CD14-positive monocyte (primary cell): ENCODE results near the gene RFX3. TPM values are rescaled to one million over a fixed set of nuclear protein-coding genes. Genes with fewer than 3 reads are reported as not detected.

ENCODE experiments used
- DNase-seq, 3 donors: peaks; one replicate each; pipeline ENCODE4 v3.0.0-alpha.2; 2011 to 2022
- H2AFZ ChIP-seq: 2 replicates; pipeline ENCODE4 v1.6.0; 2012; ENCODE audit warnings: mild to moderate bottlenecking, low read depth, low read length, inconsistent platforms; ENCODE audit not compliant: insufficient read depth, poor library complexity, severe bottlenecking
- H3K27ac ChIP-seq, 2 donors: 1 replicate in 1 of 2; 2 replicates in 1 of 2; pipeline ENCODE4 v1.5.1; 2012 to 2013; ENCODE audit warnings: low read length in 2 of 2, control low read depth in 1 of 2, inconsistent platforms in 1 of 2, low read depth in 1 of 2, mild to moderate bottlenecking in 1 of 2
- H3K27me3 ChIP-seq, 2 donors: one replicate each; pipeline versions ENCODE4 v1.6.0 to v1.6.1; 2011 to 2013; ENCODE audit warnings: low read length in 2 of 2; ENCODE audit not compliant: control insufficient read depth in 2 of 2, insufficient read depth in 2 of 2
- H3K36me3 ChIP-seq, 2 donors: replicated peaks in 1 of 2; 1 replicate in 1 of 2; 2 replicates in 1 of 2; pipeline versions ENCODE4 v1.5.1 to v1.6.1; 2012 to 2013; ENCODE audit warnings: low read length in 2 of 2, control low read depth in 1 of 2, inconsistent platforms in 1 of 2, mild to moderate bottlenecking in 1 of 2; ENCODE audit not compliant: insufficient read depth in 2 of 2, control insufficient read depth in 1 of 2
- H3K4me1 ChIP-seq, 2 donors: 1 replicate in 1 of 2; 2 replicates in 1 of 2; pipeline versions ENCODE4 v1.5.1 to v1.6.1; 2012 to 2013; ENCODE audit warnings: low read length in 2 of 2, control low read depth in 1 of 2, inconsistent platforms in 1 of 2, mild to moderate bottlenecking in 1 of 2, moderate library complexity in 1 of 2; ENCODE audit not compliant: insufficient read depth in 2 of 2, control insufficient read depth in 1 of 2
- H3K4me2 ChIP-seq: replicated peaks from 2 replicates; pipeline ENCODE3; 2012; ENCODE audit warnings: low read length, moderate library complexity, mild to moderate bottlenecking; ENCODE audit not compliant: poor library complexity, severe bottlenecking; ENCODE audit errors: extremely low read depth
- H3K4me3 ChIP-seq, 3 experiments: fragments of 200-600 bp in 1 of 3; sonication (generic) in 1 of 3; replicated peaks in 1 of 3; 1 replicate in 2 of 3; 2 replicates in 1 of 3; pipeline ENCODE4 v1.5.1; 2011 to 2013; ENCODE audit warnings: low read length in 3 of 3, mild to moderate bottlenecking in 3 of 3, control low read depth in 2 of 3, low read depth in 2 of 3, inconsistent platforms in 1 of 3, moderate library complexity in 1 of 3
- H3K79me2 ChIP-seq: 2 replicates; pipeline ENCODE4 v1.6.0; 2012; ENCODE audit warnings: mild to moderate bottlenecking, control low read depth, inconsistent platforms, low read length, moderate library complexity; ENCODE audit not compliant: insufficient read depth
- H3K9ac ChIP-seq: 2 replicates; pipeline ENCODE4 v1.6.0; 2017; ENCODE audit warnings: low read length, mild to moderate bottlenecking; ENCODE audit not compliant: insufficient read depth, poor library complexity, severe bottlenecking
- H3K9me3 ChIP-seq, 2 donors: replicated peaks in 1 of 2; 1 replicate in 1 of 2; 2 replicates in 1 of 2; pipeline versions ENCODE4 v1.5.1 to v1.6.1; 2012 to 2013; ENCODE audit warnings: low read length in 2 of 2, control low read depth in 1 of 2; ENCODE audit not compliant: control insufficient read depth in 1 of 2, insufficient read depth in 1 of 2
- H4K20me1 ChIP-seq: 2 replicates; pipeline ENCODE4 v1.6.0; 2012; ENCODE audit warnings: mild to moderate bottlenecking, low read length, control low read depth, moderate library complexity; ENCODE audit not compliant: insufficient read depth
- H3K27ac Mint-ChIP-seq, 7 donors: one replicate each; pipeline ENCODE4 v1.8.0; 2020; ENCODE audit warnings: mild to moderate bottlenecking in 7 of 7, mixed read lengths in 7 of 7, moderate library complexity in 6 of 7, inconsistent platforms in 2 of 7
- H3K27me3 Mint-ChIP-seq, 3 donors: one replicate each; pipeline ENCODE4 v1.8.0; 2021 to 2022; ENCODE audit warnings: low read depth in 3 of 3, mild to moderate bottlenecking in 3 of 3, mixed read lengths in 3 of 3, moderate library complexity in 3 of 3, inconsistent platforms in 1 of 3
- H3K36me3 Mint-ChIP-seq, 2 donors: one replicate each; pipeline ENCODE4 v1.8.0; 2020; ENCODE audit warnings: mixed read lengths in 2 of 2, inconsistent platforms in 1 of 2, mild to moderate bottlenecking in 1 of 2
- H3K4me1 Mint-ChIP-seq: one replicate; pipeline ENCODE4 v1.8.0; 2020; ENCODE audit warnings: mild to moderate bottlenecking, mixed read lengths
- H3K4me3 Mint-ChIP-seq, 2 donors: one replicate each; pipeline ENCODE4 v1.8.0; 2020; ENCODE audit warnings: mild to moderate bottlenecking in 2 of 2, mixed read lengths in 2 of 2, moderate library complexity in 1 of 2
- H3K9me3 Mint-ChIP-seq, 7 donors: one replicate each; pipeline ENCODE4 v1.8.0; 2020 to 2022; ENCODE audit warnings: mixed read lengths in 7 of 7, mild to moderate bottlenecking in 6 of 7, moderate library complexity in 6 of 7, inconsistent platforms in 2 of 7
- WGBS: methylation state at CpG from one replicate; pipeline ENCODE4 v1.1.5; 2013; ENCODE audit warnings: missing lambda C conversion rate; ENCODE audit not compliant: insufficient coverage; 5-methylcytosine and 5-hydroxymethylcytosine counted together
- intact Hi-C, 2 donors: fragments of 100-400 bp; cut with micrococcal nuclease; formaldehyde crosslinking; loops; one replicate each; pipeline versions ENCODE4 v1.15.0 to v1.15.1; 2023
- polyA plus RNA-seq, 3 donors: library from polyadenylated mRNA; depleted of rRNA in 1 of 3; unstranded in 2 of 3; stranded (reverse) in 1 of 3; fragments of 300-500 nt in 2 of 3; fragments of >200 nt in 1 of 3; fragmentation: Illumina TruSeq in 2 of 3; gene quantifications; 1 replicate in 2 of 3; 2 replicates in 1 of 3; pipeline ENCODE4 v1.2.3, GENCODE V29; 2012 to 2021
- TF ChIP-seq, protein P1 (sequence below): fragments of 200-600 bp; IDR thresholded peaks from one replicate; pipeline ENCODE4 v1.8.0; 2022; ENCODE audit warnings: antibody characterized with exemption, mild to moderate bottlenecking

RFX3 gene
- polyA plus RNA-seq, 3 donors = 1.7 to 5.2 (median 3.2) TPM

DNA sequence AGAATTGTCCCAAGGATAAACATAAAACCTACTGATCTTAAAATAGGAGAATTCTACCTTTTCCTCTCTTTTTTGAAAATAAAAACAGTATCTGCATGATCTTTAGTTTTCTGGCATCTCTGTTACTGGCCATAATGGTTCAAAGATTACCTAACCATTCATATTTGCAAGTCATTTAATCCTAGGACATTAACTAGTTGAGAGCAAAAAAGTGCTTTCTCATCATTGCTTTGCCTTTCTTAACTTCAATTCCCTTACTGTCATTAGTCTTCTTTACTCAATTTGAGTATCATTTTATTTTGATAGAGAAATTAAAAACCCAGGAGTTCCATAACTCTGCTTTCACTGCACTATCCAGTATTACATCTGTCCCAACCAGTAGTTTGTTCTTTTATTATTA is 68.6 kb downstream of the RFX3 start:
- no peak for DNase-seq
- no peak overlapping the region for H3K27ac ChIP-seq
- Mint-ChIP-seq H3K9me3 (no peaks in the 10 kb centered on the region), H3K4me3 (no peak overlapping the region), H3K36me3 (no peaks in the 10 kb centered on the region), H3K27ac (peak overlapping the region in 1 of 7 donors; percentile 55), H3K27me3 (no peaks in the 10 kb centered on the region), H3K4me1 (peaks cover 4% of the 10 kb centered on the region)
- H3K9ac ChIP-seq = no peak overlapping the region
- H3K27me3 ChIP-seq = no peaks in the 10 kb centered on the region
- H3K4me3 ChIP-seq = no peak overlapping the region
- no peaks in the 10 kb centered on the region for H4K20me1 ChIP-seq
- H3K36me3 ChIP-seq = no peaks in the 10 kb centered on the region
- intact Hi-C loops = no loop called here
- no peaks in the 10 kb centered on the region for H3K4me1 ChIP-seq
- H3K4me2 ChIP-seq = no peak overlapping the region
- H3K79me2 ChIP-seq = no peaks in the 10 kb centered on the region
- TF ChIP-seq, protein P1, sequence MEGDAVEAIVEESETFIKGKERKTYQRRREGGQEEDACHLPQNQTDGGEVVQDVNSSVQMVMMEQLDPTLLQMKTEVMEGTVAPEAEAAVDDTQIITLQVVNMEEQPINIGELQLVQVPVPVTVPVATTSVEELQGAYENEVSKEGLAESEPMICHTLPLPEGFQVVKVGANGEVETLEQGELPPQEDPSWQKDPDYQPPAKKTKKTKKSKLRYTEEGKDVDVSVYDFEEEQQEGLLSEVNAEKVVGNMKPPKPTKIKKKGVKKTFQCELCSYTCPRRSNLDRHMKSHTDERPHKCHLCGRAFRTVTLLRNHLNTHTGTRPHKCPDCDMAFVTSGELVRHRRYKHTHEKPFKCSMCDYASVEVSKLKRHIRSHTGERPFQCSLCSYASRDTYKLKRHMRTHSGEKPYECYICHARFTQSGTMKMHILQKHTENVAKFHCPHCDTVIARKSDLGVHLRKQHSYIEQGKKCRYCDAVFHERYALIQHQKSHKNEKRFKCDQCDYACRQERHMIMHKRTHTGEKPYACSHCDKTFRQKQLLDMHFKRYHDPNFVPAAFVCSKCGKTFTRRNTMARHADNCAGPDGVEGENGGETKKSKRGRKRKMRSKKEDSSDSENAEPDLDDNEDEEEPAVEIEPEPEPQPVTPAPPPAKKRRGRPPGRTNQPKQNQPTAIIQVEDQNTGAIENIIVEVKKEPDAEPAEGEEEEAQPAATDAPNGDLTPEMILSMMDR = no peak
- H2AFZ ChIP-seq = no peak overlapping the region
- no peaks in the 10 kb centered on the region for H3K9me3 ChIP-seq

DNA sequence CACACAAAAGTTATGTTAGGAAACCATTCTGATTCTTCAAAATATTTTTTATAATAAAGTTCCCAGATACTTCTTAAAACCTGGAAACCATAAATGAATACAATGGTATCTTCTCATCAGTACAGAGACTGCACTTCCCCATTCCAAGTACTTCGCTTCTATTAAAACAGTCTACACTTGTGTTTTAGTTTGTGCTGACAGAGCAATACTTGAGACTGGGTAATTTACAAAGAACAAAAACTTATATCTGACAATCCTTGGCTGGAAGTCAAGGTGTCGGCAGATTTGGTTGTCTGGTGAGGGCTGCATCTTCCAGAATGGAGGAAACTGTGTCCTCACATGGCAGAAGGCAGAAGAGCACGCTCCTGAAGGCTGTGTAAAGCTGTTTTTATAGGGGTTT is 70.1 kb downstream of the RFX3 start:
- intact Hi-C loops = no loop called here
- Mint-ChIP-seq H3K27me3 (no peaks in the 10 kb centered on the region), H3K4me1 (peaks cover 4% of the 10 kb centered on the region), H3K27ac (no peak overlapping the region), H3K4me3 (no peak overlapping the region), H3K9me3 (peaks cover 0 to 2% (median 0%) of the 10 kb centered on the region in 7 donors), H3K36me3 (no peaks in the 10 kb centered on the region)
- Histone ChIP-seq H4K20me1 (no peaks in the 10 kb centered on the region), H3K4me3 (no peak overlapping the region), H3K4me1 (no peaks in the 10 kb centered on the region), H3K9me3 (no peaks in the 10 kb centered on the region), H3K36me3 (no peaks in the 10 kb centered on the region), H3K27me3 (no peaks in the 10 kb centered on the region), H3K9ac (no peak overlapping the region), H3K79me2 (no peaks in the 10 kb centered on the region), H3K27ac (no peak overlapping the region), H3K4me2 (no peak overlapping the region), H2AFZ (no peak overlapping the region)
- WGBS = no CpG with 5 or more reads among the region's 3 CpGs
- TF ChIP-seq, protein P1 = no peak
- DNase-seq = no peak
